Thyroid gland (tissue), 4 donors: ENCODE measurements around the gene RIPOR2.

ENCODE experiments used
- CTCF ChIP-seq, 6 experiments: fragments of 200-600 bp in 3 of 6; fragments of 450-650 bp in 3 of 6; sonication (generic) in 3 of 6; IDR thresholded peaks; one replicate each; pipeline ENCODE4 v1.5.1; 2016 to 2019; ENCODE audit warnings: antibody characterized with exemption in 6 of 6, mild to moderate bottlenecking in 2 of 6, inconsistent platforms in 1 of 6, moderate library complexity in 1 of 6
- POLR2A ChIP-seq, 2 donors: fragments of 450-650 bp; IDR thresholded peaks; one replicate each; pipeline ENCODE4 v1.6.1; 2017; ENCODE audit warnings: antibody characterized with exemption in 2 of 2, mild to moderate bottlenecking in 2 of 2, moderate library complexity in 1 of 2

DNA sequence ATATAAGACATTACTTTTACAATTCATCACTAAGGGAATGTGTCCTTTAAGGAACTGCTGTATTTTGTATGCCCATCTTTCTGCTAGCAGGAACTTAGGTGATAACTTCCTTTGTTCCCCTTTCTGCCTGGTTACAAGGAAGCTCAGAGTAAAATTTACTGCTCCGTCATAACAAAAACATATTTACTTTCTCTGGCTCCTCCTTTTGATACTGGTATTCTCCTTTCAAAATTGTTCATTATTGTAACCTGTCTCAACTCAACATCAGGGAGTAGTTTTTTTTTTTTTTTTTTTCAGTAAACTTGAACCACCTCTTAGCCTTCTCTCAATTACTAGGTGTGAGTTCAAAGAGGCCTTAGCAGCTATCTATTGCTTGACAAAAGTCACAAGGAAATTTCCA lies 37.1 kb downstream of the RIPOR2 start:
- TF ChIP-seq CTCF (IDR thresholded peaks at IDR 0.05) (no peak), POLR2A (IDR thresholded peaks at IDR 0.05) (no peak)
